GM18519 (cell line): ENCODE measurements around the gene RBM17.
A peak's percentile ranks its signal among the peaks of the same experiment; 100 is the strongest.
"Not testable (repeated sequence)": the region's sequence is repeated elsewhere in the genome, so short reads cannot be mapped to it uniquely, and the experiment has no call there.

ENCODE experiments used
- ATAC-seq: cut with Tn5 transposase; IDR thresholded peaks from one replicate; pipeline ENCODE4 v1.9.1; 2021; ENCODE audit warnings: mild to moderate bottlenecking, moderate library complexity; ENCODE audit not compliant: unreplicated experiment, low FRiP score

The RBM17 gene

GRCh38 chr10:6088721-6089333 is at the start of gene RBM17:
RBM17 (plus strand) TSS chr10:6089034; CDS start chr10:6097066, 8,032 bp downstream.
- peak; percentile 82 for ATAC-seq

- ATAC-seq: no peak
These were observed 49.1 kb upstream of the RBM17 start for GRCh38 chr10:6039711-6040110.

- ATAC-seq: no peak
These were observed 48.6 kb upstream of the RBM17 start for GRCh38 chr10:6040205-6040604.

- ATAC-seq: not testable (repeated sequence)
These were observed 45.5 kb upstream of the RBM17 start for GRCh38 chr10:6043377-6043776.

GRCh38 chr10:6044060-6044459 is 44.8 kb upstream of the RBM17 start:
- ATAC-seq: no peak

GRCh38 chr10:6044751-6045313 is 44.0 kb upstream of the RBM17 start:
- no peak for ATAC-seq

- ATAC-seq: no peak
These were observed 43.5 kb upstream of the RBM17 start for GRCh38 chr10:6045314-6045848.

- ATAC-seq: no peak
These were observed 42.7 kb upstream of the RBM17 start for GRCh38 chr10:6045878-6046772.

GRCh38 chr10:6046773-6047611 is 41.8 kb upstream of the RBM17 start:
- ATAC-seq: no peak

- no peak for ATAC-seq
These were observed 41.0 kb upstream of the RBM17 start for GRCh38 chr10:6047847-6048246.

GRCh38 chr10:6048281-6049030 is 40.4 kb upstream of the RBM17 start:
- no peak for ATAC-seq

- no peak for ATAC-seq
These were observed 39.8 kb upstream of the RBM17 start for GRCh38 chr10:6049031-6049400.

- ATAC-seq: peak; percentile 57
These were observed 37.9 kb upstream of the RBM17 start for GRCh38 chr10:6050801-6051445.

- no peak for ATAC-seq
These were observed 36.3 kb upstream of the RBM17 start for GRCh38 chr10:6052247-6053221.

GRCh38 chr10:6053303-6053702 is 35.5 kb upstream of the RBM17 start:
- ATAC-seq: no peak

GRCh38 chr10:6053816-6054631 is 34.8 kb upstream of the RBM17 start:
- no peak for ATAC-seq

- ATAC-seq: no peak
These were observed 34.0 kb upstream of the RBM17 start for GRCh38 chr10:6054884-6055283.
